Smooth muscle cell (in vitro differentiated cells): ENCODE data around the gene IRX1. TPM values are rescaled to one million over a fixed set of nuclear protein-coding genes. Genes with fewer than 3 reads are reported as not detected.

Experiments
- DNase-seq: peaks from one replicate; lab custom pipeline; 2025; ENCODE audit not compliant: unreplicated experiment; lab: John Stamatoyannopoulos, UW
- H2AFZ ChIP-seq: fragments of 200-600 bp; sonication (generic); 2 replicates; pipeline ENCODE4 v1.6.0; 2016; ENCODE audit warnings: antibody characterized with exemption, low read depth, mild to moderate bottlenecking
- H3F3A ChIP-seq: fragments of 200-600 bp; sonication (generic); 2 replicates; pipeline ENCODE4 v1.6.0; 2017; ENCODE audit warnings: antibody characterized with exemption, low read depth
- H3K27ac ChIP-seq: fragments of 200-600 bp; sonication (generic); 2 replicates; pipeline ENCODE4 v1.5.1; 2016; ENCODE audit warnings: low read depth, mild to moderate bottlenecking
- H3K27me3 ChIP-seq: fragments of 200-600 bp; sonication (generic); 2 replicates; pipeline ENCODE4 v1.6.1; 2016; ENCODE audit warnings: low read depth, mild to moderate bottlenecking
- H3K36me3 ChIP-seq: fragments of 200-600 bp; sonication (generic); 2 replicates; pipeline ENCODE4 v1.5.1; 2016; ENCODE audit warnings: low read depth
- H3K4me1 ChIP-seq: fragments of 200-600 bp; sonication (generic); 2 replicates; pipeline ENCODE4 v1.5.1; 2016; ENCODE audit warnings: low read depth
- H3K4me2 ChIP-seq: fragments of 200-600 bp; sonication (generic); 2 replicates; pipeline ENCODE4 v1.6.0; 2016; ENCODE audit warnings: mild to moderate bottlenecking
- H3K4me3 ChIP-seq: fragments of 200-600 bp; sonication (generic); 2 replicates; pipeline ENCODE4 v1.5.1; 2016; ENCODE audit warnings: mild to moderate bottlenecking
- H3K79me2 ChIP-seq: fragments of 200-600 bp; sonication (generic); 2 replicates; pipeline ENCODE4 v1.6.0; 2016; ENCODE audit warnings: low read depth, mild to moderate bottlenecking
- H3K9ac ChIP-seq: fragments of 200-600 bp; sonication (generic); 2 replicates; pipeline ENCODE4 v1.6.0; 2016; ENCODE audit warnings: low read depth
- H3K9me3 ChIP-seq: fragments of 200-600 bp; sonication (generic); replicated peaks from 2 replicates; pipeline ENCODE4 v1.5.1; 2016; ENCODE audit warnings: low read depth
- H4K20me1 ChIP-seq: fragments of 200-600 bp; sonication (generic); 2 replicates; pipeline ENCODE4 v1.6.0; 2016; ENCODE audit warnings: low read depth
- CTCF ChIP-seq: fragments of 200-600 bp; sonication (generic); IDR thresholded peaks from 2 replicates; pipeline ENCODE4 v1.5.1; 2017; ENCODE audit warnings: borderline replicate concordance, mild to moderate bottlenecking, antibody characterized with exemption; ENCODE audit not compliant: insufficient read depth, poor library complexity, severe bottlenecking
- WGBS: methylation state at CpG from one replicate; pipeline ENCODE4 v1.1.7; 2016; ENCODE audit warnings: low lambda C conversion rate; 5-methylcytosine and 5-hydroxymethylcytosine counted together
- polyA plus RNA-seq: library from polyadenylated mRNA; unstranded; fragments of >200 nt; fragmentation: Nextera tagmentation; extraction: Ambion mirVana; gene quantifications from 2 replicates; pipeline ENCODE4 v1.2.1, GENCODE V29; 2016
- total RNA-seq: library from RNA; depleted of rRNA; stranded (reverse); fragments of >200 nt; gene quantifications from 2 replicates; pipeline ENCODE4 v1.2.3, GENCODE V29; 2014

IRX1 gene
- total and polyA plus RNA-seq, 2 experiments from 2014 or later: 0.30 to 0.67 TPM

GRCh38 chr5:3650320-3650719 is 54.7 kb downstream of the IRX1 start:
- DNase-seq: no peak
- H2AFZ ChIP-seq: no peak overlapping the region
- H3K4me3 ChIP-seq: no peak overlapping the region
- H3K27ac ChIP-seq: no peak overlapping the region
- no peak overlapping the region for H3K4me2 ChIP-seq
- no peaks in the 10 kb centered on the region for H3K36me3 ChIP-seq
- no peaks in the 10 kb centered on the region for H3F3A ChIP-seq
- H3K9me3 ChIP-seq: no peaks in the 10 kb centered on the region
- no peak for TF ChIP-seq CTCF
- H3K79me2 ChIP-seq: no peaks in the 10 kb centered on the region
- H3K4me1 ChIP-seq: no peaks in the 10 kb centered on the region
- no peaks in the 10 kb centered on the region for H4K20me1 ChIP-seq
- WGBS: 85% methylated on average over 2 of the region's 2 CpGs
- H3K9ac ChIP-seq: no peak overlapping the region
- H3K27me3 ChIP-seq: peaks cover under 1% of the 10 kb centered on the region

DNA sequence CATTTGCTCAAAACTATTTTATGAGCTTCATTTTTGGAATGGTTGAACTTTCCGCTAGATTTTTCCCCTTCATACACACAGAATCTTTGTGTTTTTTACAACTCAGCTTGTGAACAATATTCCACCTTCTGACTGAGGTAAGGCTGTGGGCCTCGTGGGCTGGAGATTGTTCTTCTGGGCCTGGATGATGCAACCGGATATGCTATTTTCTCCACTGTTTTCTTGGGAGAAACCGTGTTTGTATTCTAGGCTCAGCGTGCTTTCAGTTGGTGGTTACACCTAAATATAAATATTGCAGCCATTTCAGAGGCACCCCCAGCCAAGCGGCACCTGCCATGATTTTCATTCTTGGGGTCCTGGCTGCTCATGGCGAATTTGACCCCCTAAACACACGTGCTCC is 55.2 kb downstream of the IRX1 start:
- Histone ChIP-seq H3K36me3 (no peaks in the 10 kb centered on the region), H3K9me3 (no peaks in the 10 kb centered on the region), H3K4me2 (no peak overlapping the region), H3K27me3 (peaks cover 5% of the 10 kb centered on the region), H3K4me3 (no peak overlapping the region), H4K20me1 (no peaks in the 10 kb centered on the region), H3K27ac (no peak overlapping the region), H3K79me2 (no peaks in the 10 kb centered on the region), H3K4me1 (no peaks in the 10 kb centered on the region), H2AFZ (no peak overlapping the region), H3K9ac (no peak overlapping the region), H3F3A (no peaks in the 10 kb centered on the region)
- WGBS: 89% methylated on average over 8 of the region's 8 CpGs
- DNase-seq: no peak
- no peak for TF ChIP-seq CTCF
